ENCODE measurements around the gene MTCL1. TPM values are rescaled to one million over a fixed set of nuclear protein-coding genes. Genes with fewer than 3 reads are reported as not detected.

The MTCL1 gene
- total and polyA plus RNA-seq, 4 donors, result 0.65 to 5.4 (median 1.4) TPM

DNA sequence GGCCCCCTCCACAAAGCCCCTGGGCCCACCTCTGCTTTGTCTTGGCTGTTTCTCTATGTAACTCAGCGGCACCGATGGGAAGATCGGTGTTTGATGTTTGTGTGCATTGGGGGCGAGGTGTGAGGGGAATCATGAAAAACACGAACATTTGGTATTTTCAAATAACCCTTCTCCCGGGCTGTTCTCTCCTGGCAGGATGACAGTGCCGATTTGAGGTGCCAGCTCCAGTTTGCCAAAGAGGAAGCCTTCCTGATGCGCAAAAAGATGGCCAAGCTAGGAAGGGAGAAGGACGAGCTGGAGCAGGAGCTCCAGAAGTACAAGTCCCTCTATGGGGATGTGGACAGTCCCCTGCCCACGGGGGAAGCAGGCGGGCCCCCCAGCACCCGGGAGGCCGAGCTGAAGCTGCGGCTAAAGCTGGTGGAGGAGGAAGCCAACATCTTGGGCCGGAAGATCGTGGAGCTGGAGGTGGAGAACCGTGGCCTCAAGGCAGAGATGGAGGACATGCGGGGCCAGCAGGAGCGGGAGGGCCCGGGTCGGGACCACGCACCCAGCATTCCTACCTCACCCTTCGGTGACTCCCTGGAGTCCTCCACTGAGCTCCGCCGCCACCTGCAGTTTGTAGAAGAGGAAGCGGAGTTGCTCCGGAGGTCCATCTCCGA is 78.1 kb downstream of the MTCL1 start:
- Histone ChIP-seq H3K4me3 (ENCODE audit: low read depth in 1 of 3, low read length in 3 of 3) (no peak overlapping the region), H3K36me3 (ENCODE audit: control insufficient read depth in 4 of 4, insufficient read depth in 3 of 4, low read depth in 1 of 4, low read length in 3 of 4) (peaks cover 0 to 2% (median 0%) of the 10 kb centered on the region in 4 donors), H3K9ac (ENCODE audit: low read depth in 1 of 2, low read length in 2 of 2) (no peak overlapping the region), H3K27ac (ENCODE audit: low read depth in 1 of 2, low read length in 2 of 2) (no peak overlapping the region), H3K9me3 (ENCODE audit: control insufficient read depth in 4 of 4, low read length in 3 of 4) (no peaks in the 10 kb centered on the region), H3K27me3 (ENCODE audit: control insufficient read depth in 4 of 4, insufficient read depth in 4 of 4, low read length in 3 of 4) (no peaks in the 10 kb centered on the region), H3K4me1 (ENCODE audit: control insufficient read depth in 4 of 4, insufficient read depth in 4 of 4, low read length in 3 of 4) (no peaks in the 10 kb centered on the region)
- WGBS, result 95% methylated on average over 28 of the region's 28 CpGs
- no peak for DNase-seq (ENCODE audit: low spot score)
- no peak for TF ChIP-seq RXRA (IDR thresholded peaks at IDR 0.05)
- TF ChIP-seq GABPA (IDR thresholded peaks at IDR 0.05 in 1 of 2, conservative IDR thresholded peaks at IDR 0.05 in 1 of 2), result no peak
- TF ChIP-seq NR2F2 (IDR thresholded peaks at IDR 0.05), result no peak
- no peak for TF ChIP-seq YY1 (IDR thresholded peaks at IDR 0.05)
- no peak for TF ChIP-seq FOXA1 (IDR thresholded peaks at IDR 0.05)
- TF ChIP-seq, protein P1, sequence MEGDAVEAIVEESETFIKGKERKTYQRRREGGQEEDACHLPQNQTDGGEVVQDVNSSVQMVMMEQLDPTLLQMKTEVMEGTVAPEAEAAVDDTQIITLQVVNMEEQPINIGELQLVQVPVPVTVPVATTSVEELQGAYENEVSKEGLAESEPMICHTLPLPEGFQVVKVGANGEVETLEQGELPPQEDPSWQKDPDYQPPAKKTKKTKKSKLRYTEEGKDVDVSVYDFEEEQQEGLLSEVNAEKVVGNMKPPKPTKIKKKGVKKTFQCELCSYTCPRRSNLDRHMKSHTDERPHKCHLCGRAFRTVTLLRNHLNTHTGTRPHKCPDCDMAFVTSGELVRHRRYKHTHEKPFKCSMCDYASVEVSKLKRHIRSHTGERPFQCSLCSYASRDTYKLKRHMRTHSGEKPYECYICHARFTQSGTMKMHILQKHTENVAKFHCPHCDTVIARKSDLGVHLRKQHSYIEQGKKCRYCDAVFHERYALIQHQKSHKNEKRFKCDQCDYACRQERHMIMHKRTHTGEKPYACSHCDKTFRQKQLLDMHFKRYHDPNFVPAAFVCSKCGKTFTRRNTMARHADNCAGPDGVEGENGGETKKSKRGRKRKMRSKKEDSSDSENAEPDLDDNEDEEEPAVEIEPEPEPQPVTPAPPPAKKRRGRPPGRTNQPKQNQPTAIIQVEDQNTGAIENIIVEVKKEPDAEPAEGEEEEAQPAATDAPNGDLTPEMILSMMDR (IDR thresholded peaks at IDR 0.05; ENCODE audit: low read depth, low read length, missing input control), result no peak
- TF ChIP-seq EGR1 (IDR thresholded peaks at IDR 0.05; ENCODE audit: low read depth in 2 of 2), result no peak
- TF ChIP-seq JUND (IDR thresholded peaks at IDR 0.05), result no peak
- TF ChIP-seq, protein P2, sequence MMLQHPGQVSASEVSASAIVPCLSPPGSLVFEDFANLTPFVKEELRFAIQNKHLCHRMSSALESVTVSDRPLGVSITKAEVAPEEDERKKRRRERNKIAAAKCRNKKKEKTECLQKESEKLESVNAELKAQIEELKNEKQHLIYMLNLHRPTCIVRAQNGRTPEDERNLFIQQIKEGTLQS (IDR thresholded peaks at IDR 0.05), result no peak
- TF ChIP-seq RAD21 (IDR thresholded peaks at IDR 0.05), result no peak
- TF ChIP-seq FOXA2 (IDR thresholded peaks at IDR 0.05), result no peak
- no peak for TF ChIP-seq HNF4G (IDR thresholded peaks at IDR 0.05)

DNA sequence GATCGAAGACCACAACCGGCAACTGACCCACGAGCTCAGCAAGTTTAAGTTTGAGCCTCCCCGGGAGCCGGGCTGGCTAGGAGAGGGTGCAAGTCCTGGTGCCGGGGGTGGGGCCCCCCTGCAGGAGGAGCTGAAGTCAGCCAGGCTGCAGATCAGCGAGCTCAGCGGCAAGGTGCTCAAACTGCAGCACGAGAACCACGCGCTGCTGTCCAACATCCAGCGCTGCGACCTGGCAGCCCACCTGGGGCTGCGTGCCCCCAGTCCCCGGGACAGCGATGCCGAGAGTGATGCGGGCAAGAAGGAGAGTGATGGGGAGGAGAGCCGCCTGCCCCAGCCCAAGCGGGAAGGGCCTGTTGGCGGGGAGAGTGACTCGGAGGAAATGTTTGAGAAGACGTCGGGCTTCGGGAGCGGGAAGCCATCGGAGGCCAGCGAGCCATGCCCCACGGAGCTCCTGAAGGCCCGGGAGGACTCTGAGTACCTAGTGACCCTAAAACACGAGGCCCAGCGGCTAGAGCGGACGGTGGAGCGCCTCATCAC is 78.7 kb downstream of the MTCL1 start:
- Histone ChIP-seq H3K4me3 (ENCODE audit: low read depth in 1 of 3, low read length in 3 of 3) (no peak overlapping the region), H3K27me3 (ENCODE audit: control insufficient read depth in 4 of 4, insufficient read depth in 4 of 4, low read length in 3 of 4) (no peaks in the 10 kb centered on the region), H3K9me3 (ENCODE audit: control insufficient read depth in 4 of 4, low read length in 3 of 4) (no peaks in the 10 kb centered on the region), H3K9ac (ENCODE audit: low read depth in 1 of 2, low read length in 2 of 2) (no peak overlapping the region), H3K27ac (ENCODE audit: low read depth in 1 of 2, low read length in 2 of 2) (no peak overlapping the region), H3K4me1 (ENCODE audit: control insufficient read depth in 4 of 4, insufficient read depth in 4 of 4, low read length in 3 of 4) (no peaks in the 10 kb centered on the region), H3K36me3 (ENCODE audit: control insufficient read depth in 4 of 4, insufficient read depth in 3 of 4, low read depth in 1 of 4, low read length in 3 of 4) (peaks cover 0 to 2% (median 0%) of the 10 kb centered on the region in 4 donors)
- 96% methylated on average over 35 of the region's 35 CpGs for WGBS
- TF ChIP-seq, protein P3, sequence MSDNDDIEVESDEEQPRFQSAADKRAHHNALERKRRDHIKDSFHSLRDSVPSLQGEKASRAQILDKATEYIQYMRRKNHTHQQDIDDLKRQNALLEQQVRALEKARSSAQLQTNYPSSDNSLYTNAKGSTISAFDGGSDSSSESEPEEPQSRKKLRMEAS (IDR thresholded peaks at IDR 0.05), result no peak
- TF ChIP-seq NR2F2 (IDR thresholded peaks at IDR 0.05), result no peak
- TF ChIP-seq, protein P4, sequence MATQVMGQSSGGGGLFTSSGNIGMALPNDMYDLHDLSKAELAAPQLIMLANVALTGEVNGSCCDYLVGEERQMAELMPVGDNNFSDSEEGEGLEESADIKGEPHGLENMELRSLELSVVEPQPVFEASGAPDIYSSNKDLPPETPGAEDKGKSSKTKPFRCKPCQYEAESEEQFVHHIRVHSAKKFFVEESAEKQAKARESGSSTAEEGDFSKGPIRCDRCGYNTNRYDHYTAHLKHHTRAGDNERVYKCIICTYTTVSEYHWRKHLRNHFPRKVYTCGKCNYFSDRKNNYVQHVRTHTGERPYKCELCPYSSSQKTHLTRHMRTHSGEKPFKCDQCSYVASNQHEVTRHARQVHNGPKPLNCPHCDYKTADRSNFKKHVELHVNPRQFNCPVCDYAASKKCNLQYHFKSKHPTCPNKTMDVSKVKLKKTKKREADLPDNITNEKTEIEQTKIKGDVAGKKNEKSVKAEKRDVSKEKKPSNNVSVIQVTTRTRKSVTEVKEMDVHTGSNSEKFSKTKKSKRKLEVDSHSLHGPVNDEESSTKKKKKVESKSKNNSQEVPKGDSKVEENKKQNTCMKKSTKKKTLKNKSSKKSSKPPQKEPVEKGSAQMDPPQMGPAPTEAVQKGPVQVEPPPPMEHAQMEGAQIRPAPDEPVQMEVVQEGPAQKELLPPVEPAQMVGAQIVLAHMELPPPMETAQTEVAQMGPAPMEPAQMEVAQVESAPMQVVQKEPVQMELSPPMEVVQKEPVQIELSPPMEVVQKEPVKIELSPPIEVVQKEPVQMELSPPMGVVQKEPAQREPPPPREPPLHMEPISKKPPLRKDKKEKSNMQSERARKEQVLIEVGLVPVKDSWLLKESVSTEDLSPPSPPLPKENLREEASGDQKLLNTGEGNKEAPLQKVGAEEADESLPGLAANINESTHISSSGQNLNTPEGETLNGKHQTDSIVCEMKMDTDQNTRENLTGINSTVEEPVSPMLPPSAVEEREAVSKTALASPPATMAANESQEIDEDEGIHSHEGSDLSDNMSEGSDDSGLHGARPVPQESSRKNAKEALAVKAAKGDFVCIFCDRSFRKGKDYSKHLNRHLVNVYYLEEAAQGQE (IDR thresholded peaks at IDR 0.05), result no peak
- TF ChIP-seq JUND (IDR thresholded peaks at IDR 0.05), result no peak
- no peak for TF ChIP-seq GABPA (IDR thresholded peaks at IDR 0.05 in 1 of 2, conservative IDR thresholded peaks at IDR 0.05 in 1 of 2)
- TF ChIP-seq, protein P2 (IDR thresholded peaks at IDR 0.05), result no peak
- TF ChIP-seq, protein P1 (IDR thresholded peaks at IDR 0.05; ENCODE audit: low read depth, low read length, missing input control), result no peak
- no peak for TF ChIP-seq FOXA1 (IDR thresholded peaks at IDR 0.05)
- no peak for TF ChIP-seq HNF4G (IDR thresholded peaks at IDR 0.05)
- no peak for TF ChIP-seq HNF4A (conservative IDR thresholded peaks at IDR 0.05)
- TF ChIP-seq, protein P5, sequence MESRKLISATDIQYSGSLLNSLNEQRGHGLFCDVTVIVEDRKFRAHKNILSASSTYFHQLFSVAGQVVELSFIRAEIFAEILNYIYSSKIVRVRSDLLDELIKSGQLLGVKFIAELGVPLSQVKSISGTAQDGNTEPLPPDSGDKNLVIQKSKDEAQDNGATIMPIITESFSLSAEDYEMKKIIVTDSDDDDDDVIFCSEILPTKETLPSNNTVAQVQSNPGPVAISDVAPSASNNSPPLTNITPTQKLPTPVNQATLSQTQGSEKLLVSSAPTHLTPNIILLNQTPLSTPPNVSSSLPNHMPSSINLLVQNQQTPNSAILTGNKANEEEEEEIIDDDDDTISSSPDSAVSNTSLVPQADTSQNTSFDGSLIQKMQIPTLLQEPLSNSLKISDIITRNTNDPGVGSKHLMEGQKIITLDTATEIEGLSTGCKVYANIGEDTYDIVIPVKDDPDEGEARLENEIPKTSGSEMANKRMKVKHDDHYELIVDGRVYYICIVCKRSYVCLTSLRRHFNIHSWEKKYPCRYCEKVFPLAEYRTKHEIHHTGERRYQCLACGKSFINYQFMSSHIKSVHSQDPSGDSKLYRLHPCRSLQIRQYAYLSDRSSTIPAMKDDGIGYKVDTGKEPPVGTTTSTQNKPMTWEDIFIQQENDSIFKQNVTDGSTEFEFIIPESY (IDR thresholded peaks at IDR 0.05), result no peak
- no peak for TF ChIP-seq SP1 (IDR thresholded peaks at IDR 0.05)
- no peak for TF ChIP-seq TAF1 (conservative IDR thresholded peaks at IDR 0.05)
- TF ChIP-seq FOXA2 (IDR thresholded peaks at IDR 0.05), result no peak
- TF ChIP-seq RAD21 (IDR thresholded peaks at IDR 0.05), result no peak
- TF ChIP-seq EGR1 (IDR thresholded peaks at IDR 0.05; ENCODE audit: low read depth in 2 of 2), result no peak
- DNase-seq (ENCODE audit: low spot score), result no peak
